Measurements from ENCODE around the gene GRAMD1B. TPM values are rescaled to one million over a fixed set of nuclear protein-coding genes. Genes with fewer than 3 reads are reported as not detected.

GRAMD1B gene
- total RNA-seq, 4 donors from 2014 or later: 31.4 to 152 (median 123) TPM

GRCh38 chr11:123548774-123549173, 118.7 kb downstream of the GRAMD1B start:
- H3K4me3 ChIP-seq: no peak overlapping the region
- H3K4me1 ChIP-seq: peaks cover 0 to 4% (median 0%) of the 10 kb centered on the region in 4 donors
- no peaks in the 10 kb centered on the region for H3K36me3 ChIP-seq
- no peaks in the 10 kb centered on the region for H3K9me3 ChIP-seq
- no peak for DNase-seq
- TF ChIP-seq POLR2A (IDR thresholded peaks at IDR 0.05) (no peak), CTCF (IDR thresholded peaks at IDR 0.05) (no peak)
- no peaks in the 10 kb centered on the region for H3K27me3 ChIP-seq
- H3K27ac ChIP-seq: no peak overlapping the region

GRCh38 chr11:123549926-123550917, 120.2 kb downstream of the GRAMD1B start:
- Histone ChIP-seq H3K4me3 (no peak overlapping the region), H3K27ac (no peak overlapping the region), H3K27me3 (no peaks in the 10 kb centered on the region), H3K4me1 (no peaks in the 10 kb centered on the region), H3K36me3 (no peaks in the 10 kb centered on the region), H3K9me3 (no peaks in the 10 kb centered on the region)
- no peak for DNase-seq
- no peak for TF ChIP-seq POLR2A (IDR thresholded peaks at IDR 0.05)

DNA sequence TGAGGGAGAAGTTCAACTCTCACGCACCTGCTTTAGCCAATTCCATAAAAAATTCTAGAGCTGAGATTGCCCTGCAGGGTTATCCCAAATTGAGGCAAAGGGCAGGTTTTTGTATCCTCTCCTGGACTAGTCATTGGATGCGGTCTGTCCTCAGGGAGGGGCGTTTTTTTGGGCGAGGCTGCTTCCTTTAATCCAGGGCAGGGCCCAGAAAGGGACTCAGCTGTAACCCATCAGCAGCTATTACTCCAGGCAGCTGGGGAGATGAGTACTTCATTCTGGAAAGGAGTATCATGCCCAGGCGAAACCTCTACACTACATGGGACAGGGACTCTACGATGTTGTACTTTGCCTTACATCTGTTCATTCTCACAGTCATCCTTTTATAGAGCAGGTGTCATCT, 121.0 kb downstream of the GRAMD1B start:
- Histone ChIP-seq H3K4me1 (no peaks in the 10 kb centered on the region), H3K36me3 (no peaks in the 10 kb centered on the region), H3K27me3 (no peaks in the 10 kb centered on the region), H3K4me3 (no peak overlapping the region), H3K9me3 (no peaks in the 10 kb centered on the region), H3K27ac (no peak overlapping the region)
- DNase-seq: no peak
- TF ChIP-seq POLR2A (IDR thresholded peaks at IDR 0.05) (no peak), CTCF (IDR thresholded peaks at IDR 0.05) (no peak)

DNA sequence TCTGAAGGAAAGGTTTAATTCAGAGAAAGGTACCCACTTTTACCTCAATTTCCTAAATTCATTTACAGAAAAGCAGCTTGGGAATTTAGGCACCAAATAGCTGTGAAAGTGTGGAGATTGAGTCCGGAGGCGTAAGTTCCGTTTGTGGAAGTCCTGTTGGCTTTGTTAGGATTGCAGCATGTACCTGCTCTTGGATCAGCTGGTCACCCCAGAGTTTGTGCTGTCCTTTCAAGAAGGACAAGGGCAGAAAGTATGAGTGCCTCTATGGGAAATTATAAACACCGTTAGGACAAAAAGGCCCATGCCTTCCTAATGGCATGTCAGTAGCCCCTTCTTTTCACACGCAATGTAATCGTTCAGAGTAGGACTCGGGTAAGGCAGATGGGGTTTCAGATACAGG, 126.6 kb downstream of the GRAMD1B start:
- Histone ChIP-seq H3K4me3 (no peak overlapping the region), H3K36me3 (no peaks in the 10 kb centered on the region), H3K27ac (no peak overlapping the region), H3K4me1 (peaks cover 0 to 10% (median 0%) of the 10 kb centered on the region in 4 donors), H3K27me3 (no peaks in the 10 kb centered on the region), H3K9me3 (no peaks in the 10 kb centered on the region)
- TF ChIP-seq CTCF (IDR thresholded peaks at IDR 0.05): no peak
- no peak for TF ChIP-seq POLR2A (IDR thresholded peaks at IDR 0.05)
- DNase-seq: no peak

- Histone ChIP-seq H3K9me3 (no peaks in the 10 kb centered on the region), H3K27me3 (no peaks in the 10 kb centered on the region), H3K36me3 (no peaks in the 10 kb centered on the region), H3K4me3 (no peak overlapping the region), H3K27ac (no peak overlapping the region), H3K4me1 (peaks cover 0 to 10% (median 0%) of the 10 kb centered on the region in 4 donors)
- no peak for DNase-seq
- TF ChIP-seq POLR2A (IDR thresholded peaks at IDR 0.05) (no peak), CTCF (IDR thresholded peaks at IDR 0.05) (no peak)
Observed at GRCh38 chr11:123558536-123559315, 128.7 kb downstream of the GRAMD1B start.
